Measurements from ENCODE around the gene PCYT1B. TPM values are rescaled to one million over a fixed set of nuclear protein-coding genes. Genes with fewer than 3 reads are reported as not detected.
A peak's percentile ranks its signal among the peaks of the same experiment; 100 is the strongest.
"Not testable (repeated sequence)": the region's sequence is repeated elsewhere in the genome, so short reads cannot be mapped to it uniquely, and the experiment has no call there.

Gene PCYT1B
- total RNA-seq, 1 donor from 2014 or later: 6.0 TPM

DNA sequence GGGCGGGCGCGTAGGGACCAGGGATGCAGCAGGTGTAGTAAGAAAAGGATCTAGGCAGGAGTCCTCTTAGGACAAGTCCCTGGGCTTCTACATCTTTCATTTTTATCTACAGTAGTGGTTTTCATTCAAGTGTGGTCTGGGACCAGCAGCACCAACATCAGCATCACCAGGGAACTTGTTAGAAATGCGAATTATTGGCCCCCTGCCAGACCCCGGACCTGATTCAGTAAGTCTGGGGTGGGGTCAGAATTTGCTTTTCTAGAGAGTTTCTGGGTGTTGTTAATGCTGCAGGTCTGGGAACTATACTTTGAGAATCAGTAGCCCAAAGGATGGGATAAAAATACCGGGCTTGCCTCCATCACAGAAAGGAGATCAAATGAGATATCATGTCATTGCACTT lies 1.3 kb upstream of the PCYT1B start:
- DNase-seq (ENCODE audit: low spot score): no peak
- intact Hi-C loops (cut with DNase I): no loop called here
- no peak for ATAC-seq

DNA sequence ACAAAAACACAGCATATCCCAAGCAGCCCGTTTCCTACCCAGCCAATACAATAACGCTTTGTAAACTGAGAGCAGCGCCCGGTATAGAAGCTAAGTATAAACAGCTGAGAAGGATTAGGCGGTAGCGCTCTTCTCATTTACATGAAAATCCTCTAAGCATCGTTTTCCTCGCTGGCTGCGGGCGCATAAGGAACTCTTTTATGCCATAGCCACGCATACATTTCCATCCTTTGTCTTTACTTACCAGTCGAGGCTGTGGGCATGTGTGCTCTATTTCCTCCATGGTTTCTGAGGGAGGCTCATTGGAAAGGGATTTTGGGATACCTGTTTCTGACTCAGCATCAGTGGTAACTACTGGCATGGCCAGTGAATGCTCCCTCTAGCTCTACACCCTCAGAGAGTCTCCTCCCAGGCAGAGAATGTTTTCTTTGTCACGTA lies 383 bp downstream of the PCYT1B start:
- DNase-seq (ENCODE audit: low spot score) (no peak), ATAC-seq (peak; percentile 71)
- intact Hi-C loops (cut with DNase I): no loop called here

DNA sequence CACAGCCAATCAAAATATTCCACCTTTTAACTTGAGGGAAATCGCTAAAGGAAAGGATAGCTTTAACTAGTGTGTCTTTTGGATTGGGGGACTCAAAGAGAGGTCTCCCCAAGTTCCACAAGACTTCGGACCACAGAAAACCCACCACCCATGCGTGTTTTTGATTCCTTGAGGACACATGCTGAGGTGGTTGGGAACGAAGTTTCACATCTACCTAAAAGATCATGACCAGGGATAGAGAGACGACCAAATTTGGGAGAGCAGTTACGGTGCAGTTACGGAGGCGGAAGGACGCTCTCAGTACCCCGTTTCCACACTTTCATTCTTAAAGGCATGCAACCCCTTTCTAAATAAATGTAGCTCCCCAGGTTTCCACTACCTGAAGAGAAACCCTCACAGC lies 1.1 kb downstream of the PCYT1B start:
- no peak for ATAC-seq
- intact Hi-C loops (cut with DNase I): no loop called here

DNA sequence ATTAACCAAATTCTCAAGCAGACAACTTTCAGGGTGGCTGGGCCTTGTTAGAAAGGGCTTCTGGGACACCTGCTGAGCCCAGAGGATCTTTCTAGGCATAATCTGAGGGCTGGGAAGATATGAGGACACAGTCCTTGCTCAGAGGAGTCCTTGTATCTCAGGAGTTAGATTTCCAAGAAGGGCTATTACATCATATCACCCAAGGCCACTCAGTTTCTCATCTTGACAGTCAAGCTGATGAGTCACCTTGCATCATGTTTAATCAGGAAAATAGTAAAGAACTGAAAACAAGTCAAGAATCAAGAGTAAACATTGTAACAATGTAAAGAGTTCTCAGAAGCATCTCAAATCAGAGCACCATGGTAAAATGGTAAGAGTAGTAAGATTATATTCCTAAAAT lies 4.0 kb downstream of the PCYT1B start:
- DNase-seq (ENCODE audit: low spot score) (no peak), ATAC-seq (no peak)
- intact Hi-C loops (cut with DNase I): no loop called here

More for the DNA sequence above, 1.1 kb downstream of the PCYT1B start:
- no peak for DNase-seq (ENCODE audit: low spot score)

DNA sequence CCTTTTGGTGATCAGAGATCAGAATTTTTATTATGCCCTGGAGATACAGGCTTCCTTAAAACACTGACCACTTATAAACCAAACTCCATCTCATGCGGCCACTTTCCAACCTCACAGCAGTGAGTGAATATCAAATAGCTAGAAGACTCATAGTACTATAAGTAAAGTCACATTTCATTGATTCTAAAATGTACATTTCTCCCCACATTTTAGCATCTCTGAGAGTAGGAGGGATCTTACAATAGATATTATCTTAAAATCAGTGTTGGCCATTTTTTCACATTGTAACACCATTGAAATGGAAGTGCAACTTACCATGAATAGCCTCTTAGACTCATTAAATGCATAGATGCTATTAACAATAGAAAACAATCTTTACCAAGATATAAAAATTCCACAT lies 17.4 kb downstream of the PCYT1B start:
- DNase-seq (ENCODE audit: low spot score): no peak

DNA sequence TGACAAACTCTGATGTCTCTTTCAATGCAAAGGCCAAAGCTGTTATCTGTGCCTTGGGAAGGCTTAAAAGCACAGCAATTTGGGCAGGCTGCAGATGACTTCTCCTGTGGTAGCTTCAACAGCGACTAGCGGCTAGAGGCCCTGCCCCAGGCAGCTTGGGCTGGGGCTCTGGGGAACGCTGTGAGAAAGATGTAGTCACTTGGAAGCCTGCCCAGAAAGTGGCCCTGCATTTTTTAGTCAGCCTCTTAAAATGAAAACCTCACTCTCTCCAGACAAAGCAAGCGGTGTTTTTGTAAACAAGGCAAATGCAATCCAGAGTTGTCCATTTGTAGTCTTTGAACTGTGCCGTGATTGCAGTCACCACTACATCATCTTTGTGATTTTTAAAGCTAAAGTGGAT lies 27.5 kb downstream of the PCYT1B start:
- intact Hi-C loops (cut with DNase I): no loop called here
- DNase-seq (ENCODE audit: low spot score): peak; percentile 59
- ATAC-seq: peak; percentile 61

More for the DNA sequence above, 17.4 kb downstream of the PCYT1B start:
- intact Hi-C loops (cut with DNase I): no loop called here
- no peak for ATAC-seq

DNA sequence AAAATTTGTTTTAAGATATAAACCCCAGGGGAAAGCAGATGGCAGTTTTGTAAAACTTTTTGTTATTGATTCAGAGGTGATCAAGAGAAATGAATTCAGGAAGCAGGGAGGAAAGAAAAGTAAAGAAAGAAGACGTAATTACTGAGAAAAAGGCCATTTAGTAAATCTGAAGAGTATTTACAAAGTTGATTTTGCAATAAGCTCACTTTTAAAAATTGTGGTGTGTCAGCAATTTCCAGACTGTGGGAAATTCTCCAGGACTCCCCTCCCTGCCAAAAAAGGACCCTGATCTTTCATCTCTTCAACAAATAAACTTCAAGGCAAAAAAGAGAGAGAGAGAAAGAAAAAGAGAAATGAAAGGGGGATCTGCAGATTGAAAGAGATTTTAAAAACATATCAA lies 36.6 kb downstream of the PCYT1B start:
- DNase-seq (ENCODE audit: low spot score) (no peak), ATAC-seq (no peak)
- intact Hi-C loops (cut with DNase I): no loop called here

DNA sequence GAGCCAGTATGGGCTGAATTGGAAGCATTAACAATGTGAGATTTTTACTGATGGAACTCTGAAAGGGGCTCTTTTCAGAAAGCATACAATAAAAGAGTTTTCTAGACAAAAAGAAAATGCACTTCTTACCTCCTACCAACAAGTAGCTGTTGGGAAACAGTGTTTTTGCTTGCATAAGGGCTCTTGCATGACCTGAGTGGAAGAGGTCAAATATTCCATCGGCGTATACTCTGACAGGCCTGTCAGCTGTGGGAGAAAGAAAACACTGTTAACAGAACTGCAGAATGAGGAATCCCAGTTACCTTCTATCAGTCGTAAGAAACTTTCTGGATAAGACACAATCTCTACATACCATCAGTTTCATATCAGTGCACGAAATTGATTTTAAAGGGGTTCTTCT lies 39.5 kb downstream of the PCYT1B start:
- intact Hi-C loops (cut with DNase I): no loop called here
- DNase-seq (ENCODE audit: low spot score): no peak
- ATAC-seq: peak; percentile 46

DNA sequence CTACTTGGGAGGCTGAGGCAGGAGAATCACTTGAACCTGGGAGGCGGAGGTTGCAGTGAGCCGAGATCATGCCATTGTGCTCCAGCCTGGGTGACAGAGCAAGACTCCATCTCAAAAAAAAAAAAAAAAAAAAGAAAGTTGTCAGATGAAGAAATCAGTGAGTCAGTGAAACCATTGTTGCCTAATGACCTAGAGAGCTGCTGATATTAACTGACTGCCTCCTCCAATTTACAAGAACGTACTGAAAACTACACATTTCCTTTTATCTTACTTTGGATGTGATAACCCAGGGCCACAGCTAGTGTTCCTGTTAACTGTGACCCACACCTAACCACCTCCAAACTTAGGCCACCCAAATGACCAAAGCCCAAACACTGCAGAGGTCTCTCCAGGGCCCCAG lies 41.2 kb downstream of the PCYT1B start:
- DNase-seq (ENCODE audit: low spot score); intact Hi-C loops (cut with DNase I); ATAC-seq: not testable (repeated sequence)

DNA sequence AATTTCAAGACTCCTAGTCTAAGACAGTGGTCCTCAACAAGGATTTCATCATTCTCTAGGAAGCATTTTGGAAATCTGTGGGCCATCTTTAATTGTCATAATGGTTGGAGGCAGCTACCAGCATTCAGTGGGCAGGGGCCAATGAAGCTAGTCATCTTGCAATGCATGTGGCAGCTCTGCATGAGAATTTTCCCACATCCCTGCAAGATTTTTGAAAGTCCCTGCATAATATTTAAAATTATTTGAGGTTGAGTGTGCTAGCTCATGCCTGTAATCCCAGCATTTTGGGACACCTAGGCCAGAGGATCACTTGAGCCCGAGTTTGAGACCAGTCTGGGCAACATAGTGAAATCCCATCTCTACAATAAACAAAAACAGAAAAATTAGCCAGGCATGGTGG lies 44.0 kb downstream of the PCYT1B start:
- ATAC-seq (no peak), DNase-seq (ENCODE audit: low spot score) (no peak)
- intact Hi-C loops (cut with DNase I): no loop called here

DNA sequence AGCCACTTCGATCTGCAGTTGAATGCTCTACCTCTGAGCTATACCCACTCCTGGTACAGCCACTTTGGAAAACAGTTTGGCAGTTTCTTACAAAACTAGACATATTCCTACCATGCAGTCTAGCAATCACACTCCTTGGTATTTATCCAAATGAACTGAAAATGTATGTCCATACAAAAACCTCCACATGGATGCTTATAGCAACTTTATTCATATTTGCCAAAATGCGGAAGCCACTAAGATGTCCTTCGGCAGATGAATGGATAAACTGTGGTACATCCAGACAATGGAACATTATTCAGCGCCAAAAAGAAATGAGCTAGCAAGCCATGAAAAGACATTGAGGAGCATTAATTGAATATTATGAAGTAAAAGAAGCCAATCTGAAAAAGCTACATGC lies 45.3 kb downstream of the PCYT1B start:
- no peak for ATAC-seq
- no peak for DNase-seq (ENCODE audit: low spot score)
- intact Hi-C loops (cut with DNase I): no loop called here

DNA sequence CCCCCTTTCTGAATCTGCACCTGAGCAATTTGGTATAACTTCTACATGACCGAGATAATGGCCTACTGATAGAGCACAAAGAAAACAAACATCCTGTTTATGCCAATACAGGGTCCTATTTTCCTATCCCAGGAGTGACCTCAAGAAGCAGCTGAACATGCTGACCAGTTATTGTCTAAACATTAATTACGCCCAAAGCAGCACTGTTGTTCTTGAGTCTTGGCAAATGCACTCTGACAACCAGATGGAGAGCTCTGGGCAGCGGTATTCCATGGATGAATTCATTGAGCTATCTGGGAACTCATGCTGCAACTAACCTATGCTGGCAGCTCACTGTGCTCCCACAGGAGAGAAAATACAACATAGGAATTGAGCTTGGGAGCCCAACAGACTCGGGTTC lies 52.6 kb downstream of the PCYT1B start:
- intact Hi-C loops (cut with DNase I): no loop called here
- DNase-seq (ENCODE audit: low spot score) (no peak), ATAC-seq (no peak)

DNA sequence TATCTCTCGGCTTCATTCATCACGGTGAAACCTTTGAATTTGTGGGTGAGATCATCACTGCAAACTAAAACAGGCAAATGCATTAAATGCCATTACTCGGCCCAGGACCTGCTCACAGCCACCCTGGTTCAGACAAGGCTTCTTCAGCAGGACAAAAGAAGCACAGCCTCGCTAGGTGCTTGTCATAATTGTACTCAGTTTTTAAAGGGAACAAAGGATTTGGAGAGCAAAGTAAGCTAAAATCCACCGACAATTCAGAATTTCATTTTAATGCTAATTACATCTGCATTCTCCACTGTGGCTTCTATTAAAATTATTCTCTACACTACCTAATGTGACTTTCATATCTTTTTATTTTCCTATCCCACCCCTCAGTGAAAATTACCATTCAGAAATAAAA lies 57.0 kb downstream of the PCYT1B start:
- DNase-seq (ENCODE audit: low spot score) (no peak), ATAC-seq (no peak)
- intact Hi-C loops (cut with DNase I): no loop called here

DNA sequence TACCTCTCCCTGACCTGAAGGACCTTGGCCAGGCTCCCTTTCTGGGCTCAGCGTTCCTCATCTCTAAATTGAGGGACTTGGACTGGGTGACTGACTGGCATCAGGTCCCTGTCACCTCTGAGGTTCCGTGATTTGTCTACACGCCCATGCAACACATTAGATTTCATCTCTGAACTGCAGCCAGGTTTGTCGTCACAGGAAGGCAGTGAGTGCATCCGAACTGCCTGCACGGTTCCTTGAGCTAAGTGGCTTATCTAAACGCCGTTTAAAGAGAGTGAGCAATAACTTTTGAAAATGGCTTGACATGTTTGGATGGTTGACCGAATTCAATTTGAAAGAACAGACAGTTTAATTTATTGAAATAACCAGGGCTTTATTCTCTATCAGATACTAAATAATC lies 70.1 kb downstream of the PCYT1B start:
- DNase-seq (ENCODE audit: low spot score) (no peak), ATAC-seq (no peak)
- intact Hi-C loops (cut with DNase I): no loop called here

DNA sequence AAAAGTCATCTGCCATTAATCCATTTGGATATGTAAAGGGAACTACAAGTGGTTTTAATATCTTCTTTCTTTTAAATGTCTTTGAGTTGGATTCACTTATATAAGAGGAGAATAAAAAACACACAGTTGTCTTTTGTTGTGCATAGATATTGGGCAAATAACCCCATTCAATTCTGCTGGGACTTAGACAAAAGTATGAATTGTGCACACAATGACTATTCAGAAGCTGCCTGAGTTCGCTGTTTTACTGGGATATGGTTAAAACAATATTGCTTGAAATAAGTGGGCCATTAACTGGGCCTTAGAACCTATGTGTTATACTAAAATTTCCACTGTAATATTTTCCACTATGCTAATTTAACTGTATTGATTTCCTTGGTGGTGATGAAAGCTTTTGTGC lies 71.7 kb downstream of the PCYT1B start:
- DNase-seq (ENCODE audit: low spot score) (no peak), ATAC-seq (no peak)
- intact Hi-C loops (cut with DNase I): no loop called here

DNA sequence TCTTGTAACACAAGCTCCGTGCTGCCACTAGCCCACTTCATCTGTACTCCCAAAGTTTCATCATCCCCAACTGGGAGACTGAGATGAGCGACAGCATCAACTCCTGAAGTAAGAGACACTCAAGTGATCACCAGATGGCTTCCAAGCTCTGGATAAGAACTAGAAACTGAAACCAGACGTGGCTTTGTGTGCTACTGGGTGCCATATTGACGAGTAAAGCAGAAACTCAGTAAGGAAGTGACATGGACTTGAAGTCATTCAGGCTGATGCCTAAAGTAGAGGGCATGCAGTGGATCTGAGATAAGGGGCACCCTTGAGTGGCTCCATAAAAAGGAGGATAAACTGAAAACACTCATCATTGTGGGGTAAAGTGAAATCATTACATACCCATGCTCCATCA lies 72.4 kb downstream of the PCYT1B start:
- ATAC-seq (no peak), DNase-seq (ENCODE audit: low spot score) (no peak)
- intact Hi-C loops (cut with DNase I): no loop called here

DNA sequence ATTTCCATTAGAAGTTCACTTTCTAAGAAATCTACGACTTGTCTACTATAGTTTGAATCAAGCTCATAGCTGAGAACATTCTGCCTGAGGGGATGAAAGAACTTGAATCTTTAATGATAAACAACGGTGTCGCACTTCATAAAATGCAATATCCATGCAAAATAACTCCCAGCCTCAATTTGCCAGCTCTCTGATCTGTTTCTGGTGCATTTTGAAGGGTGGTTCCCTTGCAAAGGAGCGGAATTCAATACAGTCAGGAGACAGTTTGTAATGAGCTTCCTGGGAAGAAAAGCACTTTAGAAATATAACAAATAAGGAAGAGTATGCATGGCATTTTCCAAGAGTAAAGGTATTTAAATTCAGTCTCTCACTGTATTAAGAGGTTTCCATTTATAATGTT lies 80.0 kb downstream of the PCYT1B start:
- ATAC-seq: no peak
- DNase-seq (ENCODE audit: low spot score): no peak
- intact Hi-C loops (cut with DNase I): no loop called here

DNA sequence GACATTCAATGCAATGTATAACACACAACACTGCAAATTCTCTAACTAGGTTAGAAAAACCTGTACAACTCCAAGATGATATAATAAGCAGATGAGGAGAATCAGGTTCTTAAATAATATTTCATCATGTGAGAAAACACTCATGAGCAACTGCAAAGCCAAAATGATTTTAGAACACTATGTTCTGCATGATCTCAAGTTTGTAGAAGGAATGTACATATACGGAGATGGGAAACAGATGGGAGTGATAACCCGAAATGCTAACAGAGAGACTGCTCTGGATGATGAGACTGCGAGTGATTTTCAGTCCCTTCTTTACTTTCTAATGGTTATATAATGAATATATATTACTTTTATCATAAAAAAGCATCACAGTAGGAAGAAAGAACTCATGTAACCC lies 80.9 kb downstream of the PCYT1B start:
- intact Hi-C loops (cut with DNase I): no loop called here
- ATAC-seq (no peak), DNase-seq (ENCODE audit: low spot score) (no peak)

DNA sequence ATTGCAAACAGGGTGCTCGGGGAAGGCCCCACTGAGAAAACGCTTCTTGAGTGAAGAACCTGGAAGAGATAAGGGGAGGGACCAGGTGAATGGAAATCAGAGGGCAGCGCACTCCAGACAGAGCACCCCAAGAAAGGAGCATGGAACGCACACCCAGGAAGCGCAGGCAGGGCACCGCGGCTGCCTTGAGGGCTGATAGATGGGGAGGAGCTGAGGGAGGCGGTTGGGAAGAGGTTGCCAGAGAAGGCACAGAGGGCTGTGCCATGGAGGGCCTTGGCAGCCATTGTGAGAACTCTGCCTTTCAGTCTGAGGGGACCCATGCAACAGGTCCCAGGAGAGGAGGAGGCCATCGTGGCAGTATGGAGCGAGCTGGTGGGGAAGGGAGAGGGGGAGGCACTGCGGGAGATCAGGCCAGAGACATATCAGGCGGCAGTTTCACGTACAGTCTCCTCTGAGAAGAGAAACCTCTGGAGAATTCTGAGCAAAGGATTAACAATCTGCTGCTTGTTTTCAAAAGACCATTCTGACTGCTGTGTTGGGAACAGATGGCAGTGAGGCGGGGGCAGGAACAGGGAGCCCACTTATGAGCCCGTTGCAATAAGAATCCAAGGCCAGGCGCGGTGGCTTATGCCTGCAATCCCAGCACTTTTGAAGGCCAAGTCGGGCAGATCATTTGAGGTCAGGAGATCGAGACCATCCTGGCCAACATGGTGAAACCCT lies 83.7 kb downstream of the PCYT1B start:
- ATAC-seq: no peak
- intact Hi-C loops (cut with DNase I): no loop called here
- no peak for DNase-seq (ENCODE audit: low spot score)

DNA sequence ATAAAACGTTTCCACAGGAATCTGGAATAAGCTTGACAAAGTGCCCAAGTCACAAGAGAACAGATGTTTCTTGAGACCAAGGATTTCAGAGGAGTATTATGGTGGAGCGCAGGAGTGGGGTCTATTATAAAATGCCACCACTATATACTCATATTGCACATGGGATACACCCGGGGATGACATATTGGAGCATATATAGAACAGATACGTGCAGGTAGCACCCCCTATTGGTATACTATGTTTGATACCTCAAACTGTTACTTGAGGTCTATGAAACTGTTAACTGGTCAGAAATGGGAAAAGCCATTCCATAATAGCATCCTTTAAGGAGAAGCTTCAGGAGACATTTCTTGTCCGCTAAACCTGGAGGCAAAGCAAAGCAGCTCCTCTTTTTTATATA lies 86.0 kb downstream of the PCYT1B start:
- ATAC-seq: no peak
- intact Hi-C loops (cut with DNase I): no loop called here
- no peak for DNase-seq (ENCODE audit: low spot score)

DNA sequence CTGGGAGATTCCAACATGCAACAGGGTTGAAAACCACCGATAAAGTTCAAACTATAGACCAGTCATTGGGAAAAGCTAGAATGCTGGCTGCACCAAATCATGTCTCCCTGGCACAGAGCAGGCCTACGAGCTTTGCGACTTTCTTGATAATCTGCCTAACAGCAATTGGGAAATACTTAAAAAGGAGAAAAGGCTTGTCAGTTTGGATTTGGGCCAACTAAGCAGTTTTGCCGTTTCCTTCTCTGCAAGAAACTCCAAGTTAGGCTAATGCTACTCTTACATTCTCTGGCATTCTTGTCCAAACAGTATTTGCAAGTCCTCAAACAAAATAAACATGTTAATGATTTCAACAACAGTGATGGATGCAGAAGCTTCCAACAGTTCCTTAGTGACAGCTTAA lies 94.1 kb downstream of the PCYT1B start:
- DNase-seq (ENCODE audit: low spot score): no peak
- intact Hi-C loops (cut with DNase I): no loop called here
- no peak for ATAC-seq

Data from sciatic nerve (tissue), 2 donors.